Ovary (tissue), 3 donors: Measurements from ENCODE around the gene PBX4.

Experiments
- EP300 ChIP-seq: sonication (generic); formaldehyde crosslinking; IDR thresholded peaks from one replicate; pipeline ENCODE4 v1.6.1; 2017; ENCODE audit warnings: antibody characterized with exemption
- POLR2A ChIP-seq: fragments of 450-650 bp; IDR thresholded peaks from one replicate; pipeline ENCODE4 v1.6.1; 2017; ENCODE audit warnings: antibody characterized with exemption, mild to moderate bottlenecking, moderate library complexity
- TF ChIP-seq, protein P1 (sequence below), 3 donors: fragments of 450-650 bp in 2 of 3; fragments of 200-600 bp in 1 of 3; IDR thresholded peaks; one replicate each; pipeline versions ENCODE4 v1.5.1 to v1.8.0; 2016 to 2022; ENCODE audit warnings: antibody characterized with exemption in 3 of 3, mild to moderate bottlenecking in 1 of 3
- donor health status: DM: no; HTN: no; CAD: no.

DNA sequence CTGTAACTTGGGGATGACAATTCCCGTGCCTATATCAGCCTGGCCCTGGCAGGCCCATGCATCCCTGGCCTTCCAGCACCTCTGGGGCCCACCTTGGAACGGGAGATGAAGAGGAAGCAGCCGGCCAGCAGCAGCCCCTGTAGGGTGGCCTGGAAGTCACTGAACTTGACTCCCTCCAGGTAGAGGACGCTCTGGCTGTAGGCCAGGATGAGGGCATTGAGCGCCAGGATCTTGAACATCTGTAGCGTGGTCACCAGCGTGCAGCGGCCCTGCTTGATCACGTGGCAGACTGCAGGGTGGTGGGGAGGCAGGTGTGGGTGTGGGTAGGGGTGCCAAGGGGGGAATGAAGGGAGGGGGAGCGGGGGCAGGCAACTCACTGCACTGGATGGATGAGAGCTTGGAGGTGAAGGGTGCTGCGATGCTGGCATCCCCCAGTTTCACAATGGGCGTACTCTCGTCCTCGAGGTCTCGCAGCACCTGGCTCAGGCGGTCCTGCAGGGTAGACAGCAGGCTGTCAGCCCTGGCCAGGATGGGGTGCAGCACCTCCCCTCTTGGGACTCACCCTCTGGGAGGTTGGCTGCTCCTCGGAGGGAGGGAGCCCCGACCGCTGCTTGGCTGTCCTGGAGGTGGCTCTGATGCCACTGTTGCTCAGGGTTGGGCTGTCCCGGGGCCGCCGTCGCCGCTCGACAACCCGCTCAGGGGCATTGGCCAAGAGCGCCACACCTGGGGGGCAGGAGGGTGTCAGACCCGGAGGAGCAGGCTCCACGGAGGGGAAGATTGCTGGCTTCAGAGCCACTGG is 28.7 kb upstream of the PBX4 start:
- TF ChIP-seq, protein P1, sequence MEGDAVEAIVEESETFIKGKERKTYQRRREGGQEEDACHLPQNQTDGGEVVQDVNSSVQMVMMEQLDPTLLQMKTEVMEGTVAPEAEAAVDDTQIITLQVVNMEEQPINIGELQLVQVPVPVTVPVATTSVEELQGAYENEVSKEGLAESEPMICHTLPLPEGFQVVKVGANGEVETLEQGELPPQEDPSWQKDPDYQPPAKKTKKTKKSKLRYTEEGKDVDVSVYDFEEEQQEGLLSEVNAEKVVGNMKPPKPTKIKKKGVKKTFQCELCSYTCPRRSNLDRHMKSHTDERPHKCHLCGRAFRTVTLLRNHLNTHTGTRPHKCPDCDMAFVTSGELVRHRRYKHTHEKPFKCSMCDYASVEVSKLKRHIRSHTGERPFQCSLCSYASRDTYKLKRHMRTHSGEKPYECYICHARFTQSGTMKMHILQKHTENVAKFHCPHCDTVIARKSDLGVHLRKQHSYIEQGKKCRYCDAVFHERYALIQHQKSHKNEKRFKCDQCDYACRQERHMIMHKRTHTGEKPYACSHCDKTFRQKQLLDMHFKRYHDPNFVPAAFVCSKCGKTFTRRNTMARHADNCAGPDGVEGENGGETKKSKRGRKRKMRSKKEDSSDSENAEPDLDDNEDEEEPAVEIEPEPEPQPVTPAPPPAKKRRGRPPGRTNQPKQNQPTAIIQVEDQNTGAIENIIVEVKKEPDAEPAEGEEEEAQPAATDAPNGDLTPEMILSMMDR (IDR thresholded peaks at IDR 0.05), result no peak
- TF ChIP-seq POLR2A, result no peak
- TF ChIP-seq EP300, result no peak
